SH-SY5Y (cell line): ENCODE measurements around the gene RC3H2.

Experiments
- GATA2 ChIP-seq: IDR thresholded peaks from 2 replicates; pipeline ENCODE4 v1.6.1; 2011; ENCODE audit warnings: mild to moderate bottlenecking, low read depth, low read length
- GATA3 ChIP-seq: IDR thresholded peaks from 2 replicates; pipeline ENCODE4 v1.6.1; 2011; ENCODE audit warnings: low read depth, mild to moderate bottlenecking, low read length, moderate library complexity

Gene RC3H2, protein sequence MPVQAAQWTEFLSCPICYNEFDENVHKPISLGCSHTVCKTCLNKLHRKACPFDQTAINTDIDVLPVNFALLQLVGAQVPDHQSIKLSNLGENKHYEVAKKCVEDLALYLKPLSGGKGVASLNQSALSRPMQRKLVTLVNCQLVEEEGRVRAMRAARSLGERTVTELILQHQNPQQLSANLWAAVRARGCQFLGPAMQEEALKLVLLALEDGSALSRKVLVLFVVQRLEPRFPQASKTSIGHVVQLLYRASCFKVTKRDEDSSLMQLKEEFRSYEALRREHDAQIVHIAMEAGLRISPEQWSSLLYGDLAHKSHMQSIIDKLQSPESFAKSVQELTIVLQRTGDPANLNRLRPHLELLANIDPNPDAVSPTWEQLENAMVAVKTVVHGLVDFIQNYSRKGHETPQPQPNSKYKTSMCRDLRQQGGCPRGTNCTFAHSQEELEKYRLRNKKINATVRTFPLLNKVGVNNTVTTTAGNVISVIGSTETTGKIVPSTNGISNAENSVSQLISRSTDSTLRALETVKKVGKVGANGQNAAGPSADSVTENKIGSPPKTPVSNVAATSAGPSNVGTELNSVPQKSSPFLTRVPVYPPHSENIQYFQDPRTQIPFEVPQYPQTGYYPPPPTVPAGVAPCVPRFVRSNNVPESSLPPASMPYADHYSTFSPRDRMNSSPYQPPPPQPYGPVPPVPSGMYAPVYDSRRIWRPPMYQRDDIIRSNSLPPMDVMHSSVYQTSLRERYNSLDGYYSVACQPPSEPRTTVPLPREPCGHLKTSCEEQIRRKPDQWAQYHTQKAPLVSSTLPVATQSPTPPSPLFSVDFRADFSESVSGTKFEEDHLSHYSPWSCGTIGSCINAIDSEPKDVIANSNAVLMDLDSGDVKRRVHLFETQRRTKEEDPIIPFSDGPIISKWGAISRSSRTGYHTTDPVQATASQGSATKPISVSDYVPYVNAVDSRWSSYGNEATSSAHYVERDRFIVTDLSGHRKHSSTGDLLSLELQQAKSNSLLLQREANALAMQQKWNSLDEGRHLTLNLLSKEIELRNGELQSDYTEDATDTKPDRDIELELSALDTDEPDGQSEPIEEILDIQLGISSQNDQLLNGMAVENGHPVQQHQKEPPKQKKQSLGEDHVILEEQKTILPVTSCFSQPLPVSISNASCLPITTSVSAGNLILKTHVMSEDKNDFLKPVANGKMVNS

DNA sequence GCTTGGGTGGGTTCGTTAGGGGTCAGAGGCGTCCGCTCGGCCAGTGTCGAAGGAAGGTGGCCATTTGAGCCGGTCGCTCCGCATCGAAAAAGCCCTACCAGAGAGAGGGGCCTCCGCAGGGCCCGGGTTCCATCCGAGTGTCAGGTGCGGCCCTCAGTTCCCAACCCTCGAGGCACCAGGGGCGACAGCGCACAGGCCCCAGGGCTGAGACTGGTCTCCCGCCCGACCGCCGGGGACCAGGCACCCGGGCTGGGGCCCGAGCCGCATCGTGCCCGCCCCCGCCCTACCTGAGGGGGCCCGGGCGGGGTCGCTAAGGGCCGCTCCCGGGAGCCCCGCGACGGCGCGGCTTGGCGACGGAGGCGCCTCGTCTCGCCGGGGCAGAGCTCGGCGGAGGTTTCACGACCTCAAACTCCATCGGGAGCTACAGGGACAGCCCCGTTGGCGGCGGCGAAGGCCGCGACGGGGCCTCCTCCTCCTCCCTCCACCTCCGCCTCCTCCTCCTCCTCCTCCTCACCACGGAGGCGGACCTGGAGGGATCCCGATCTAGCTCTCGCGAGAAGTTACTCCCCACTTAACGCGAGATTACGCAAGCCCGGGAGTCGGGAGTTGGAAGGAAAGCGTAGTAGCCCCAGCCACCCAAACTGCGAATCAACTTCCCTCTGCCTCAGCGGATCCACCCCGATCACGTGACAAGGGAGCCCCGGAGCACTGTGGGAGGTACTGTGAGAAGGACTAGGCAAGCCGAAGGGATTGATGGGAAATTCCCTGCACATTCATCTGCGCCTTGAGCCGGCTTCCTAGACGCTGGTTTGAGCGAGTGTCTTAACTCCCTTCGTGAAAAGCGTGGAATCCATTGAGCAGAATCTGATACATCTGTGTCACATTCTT, at the start of gene RC3H2:
Gene RC3H2 (minus strand): TSS at position 537 of the 888 bp plus-strand sequence. CDS start 7,850 bp downstream, outside the sequence.
- no peak for TF ChIP-seq GATA2
- no peak for TF ChIP-seq GATA3

DNA sequence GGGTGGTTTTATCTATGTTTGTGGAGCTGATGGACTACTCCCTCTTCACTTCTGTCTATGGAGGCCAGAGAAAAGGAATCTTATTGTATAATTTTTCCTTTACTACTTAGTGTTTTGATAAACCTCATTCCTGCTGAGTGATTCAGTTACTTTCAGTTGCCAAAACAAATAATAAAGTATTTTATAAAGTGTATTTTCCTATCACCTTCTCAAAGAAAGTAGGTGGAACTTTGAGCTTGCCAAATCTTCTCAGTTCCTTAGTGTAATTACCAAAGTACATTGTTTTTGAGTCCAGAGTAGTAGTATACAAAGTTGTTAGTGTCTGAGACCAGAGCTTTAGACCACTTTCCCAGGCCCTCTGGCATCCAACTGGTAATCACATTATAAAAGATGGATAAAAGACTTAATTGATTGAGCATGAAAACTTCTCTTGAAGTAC, 49.1 kb upstream of the RC3H2 start:
- TF ChIP-seq GATA2, result no peak
- no peak for TF ChIP-seq GATA3

DNA sequence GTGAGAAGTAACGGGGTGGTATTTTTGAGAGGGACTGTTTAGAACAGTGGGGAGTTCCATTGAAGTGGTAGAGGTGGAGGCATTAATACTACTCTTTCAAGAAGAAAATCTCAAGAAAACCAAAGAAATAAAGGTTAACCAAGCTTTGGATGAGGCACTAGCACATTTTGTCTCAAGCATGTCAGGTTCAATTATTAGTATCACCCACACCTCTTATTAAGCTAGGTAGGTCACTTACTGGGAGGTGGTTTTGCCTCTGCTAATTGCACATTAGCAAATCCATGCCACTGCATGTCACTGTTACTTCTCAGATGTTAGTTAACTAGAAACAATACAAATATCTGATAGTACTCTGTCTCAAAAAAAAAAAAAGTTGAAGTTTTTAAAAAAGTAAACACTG, 45.9 kb upstream of the RC3H2 start:
- no peak for TF ChIP-seq GATA2

DNA sequence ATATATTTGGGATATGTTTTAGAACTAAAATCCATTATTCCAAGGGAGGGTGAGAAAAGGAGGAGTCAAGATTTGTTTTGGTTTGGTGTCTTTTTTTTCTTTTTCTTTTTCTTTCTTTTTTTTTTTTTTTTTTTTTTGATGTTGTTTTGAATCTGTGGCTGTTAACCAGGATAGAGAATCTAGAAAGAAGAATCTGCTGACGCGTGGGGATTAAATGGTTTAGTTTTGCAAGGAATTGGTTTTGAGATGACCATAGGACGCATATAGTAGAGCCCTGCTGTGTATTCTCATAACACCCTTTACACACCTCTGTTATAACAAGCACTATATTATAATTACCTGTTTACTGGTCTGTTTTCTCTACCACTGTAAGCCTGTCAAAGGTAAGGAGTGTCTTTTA, 45.1 kb upstream of the RC3H2 start:
- TF ChIP-seq GATA2 (no peak), GATA3 (no peak)

DNA sequence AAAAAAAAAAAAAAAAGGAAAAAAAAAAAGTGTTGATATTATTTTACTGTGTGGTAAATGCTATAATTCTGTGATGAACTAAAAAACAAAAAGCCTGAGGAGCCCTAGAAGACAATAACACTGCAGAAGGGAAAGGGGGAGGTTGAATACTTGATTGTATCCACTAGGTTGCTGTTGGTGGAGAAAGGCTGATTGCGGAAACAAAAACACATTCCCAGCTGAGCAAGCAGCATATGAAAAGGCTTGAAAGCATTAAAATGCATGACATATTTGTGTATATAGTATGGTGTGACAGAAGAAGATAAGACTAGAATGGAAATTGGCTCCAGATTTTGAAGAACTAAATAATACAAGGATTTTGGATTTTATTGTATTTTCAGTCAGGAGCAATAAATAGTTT, 44.5 kb upstream of the RC3H2 start:
- TF ChIP-seq GATA3 (no peak), GATA2 (no peak)

DNA sequence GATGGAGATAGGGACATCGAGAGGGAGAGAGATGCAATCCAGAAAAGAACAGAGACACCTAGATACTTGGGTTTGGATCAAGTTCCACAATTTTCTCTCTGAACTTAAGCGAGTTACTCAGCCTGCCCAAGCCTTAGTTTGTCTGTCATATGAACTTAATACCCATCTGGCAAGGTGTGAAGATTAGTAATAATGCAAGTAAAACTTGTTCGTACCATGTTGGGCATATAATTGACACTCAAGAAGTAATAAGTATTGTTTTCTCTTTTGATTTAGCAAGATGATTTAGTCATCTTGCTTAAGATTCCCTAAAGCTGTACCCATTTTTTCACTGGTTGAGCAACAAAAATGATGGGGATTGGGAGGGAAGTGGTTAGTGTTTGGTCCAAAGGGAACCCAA, 43.2 kb upstream of the RC3H2 start:
- TF ChIP-seq GATA3, result no peak

DNA sequence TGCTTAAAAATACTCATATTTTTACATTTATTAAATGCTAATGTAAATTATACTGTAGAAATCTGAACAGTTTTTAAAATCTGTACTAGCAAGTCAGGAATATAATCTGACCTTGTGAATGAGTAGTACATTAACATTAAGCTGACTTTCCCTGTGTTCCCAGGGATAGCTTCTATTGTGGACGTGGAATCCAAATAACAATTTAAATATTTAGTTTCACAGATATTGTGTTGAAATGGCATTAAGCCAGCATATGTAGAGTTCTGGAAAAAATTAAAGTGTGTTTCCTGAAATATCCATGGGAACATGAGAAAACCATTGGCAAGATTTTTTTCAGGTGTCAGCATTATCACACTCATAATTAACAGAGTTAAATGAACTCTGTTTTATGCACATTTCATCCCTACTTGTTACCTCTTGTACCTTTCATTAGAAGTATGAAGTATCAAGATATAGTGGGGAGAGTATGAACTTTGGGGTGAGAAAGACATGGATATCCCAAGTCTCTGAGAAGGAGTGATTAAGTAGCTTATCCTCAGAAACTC, 41.4 kb upstream of the RC3H2 start:
- TF ChIP-seq GATA3 (no peak), GATA2 (no peak)

DNA sequence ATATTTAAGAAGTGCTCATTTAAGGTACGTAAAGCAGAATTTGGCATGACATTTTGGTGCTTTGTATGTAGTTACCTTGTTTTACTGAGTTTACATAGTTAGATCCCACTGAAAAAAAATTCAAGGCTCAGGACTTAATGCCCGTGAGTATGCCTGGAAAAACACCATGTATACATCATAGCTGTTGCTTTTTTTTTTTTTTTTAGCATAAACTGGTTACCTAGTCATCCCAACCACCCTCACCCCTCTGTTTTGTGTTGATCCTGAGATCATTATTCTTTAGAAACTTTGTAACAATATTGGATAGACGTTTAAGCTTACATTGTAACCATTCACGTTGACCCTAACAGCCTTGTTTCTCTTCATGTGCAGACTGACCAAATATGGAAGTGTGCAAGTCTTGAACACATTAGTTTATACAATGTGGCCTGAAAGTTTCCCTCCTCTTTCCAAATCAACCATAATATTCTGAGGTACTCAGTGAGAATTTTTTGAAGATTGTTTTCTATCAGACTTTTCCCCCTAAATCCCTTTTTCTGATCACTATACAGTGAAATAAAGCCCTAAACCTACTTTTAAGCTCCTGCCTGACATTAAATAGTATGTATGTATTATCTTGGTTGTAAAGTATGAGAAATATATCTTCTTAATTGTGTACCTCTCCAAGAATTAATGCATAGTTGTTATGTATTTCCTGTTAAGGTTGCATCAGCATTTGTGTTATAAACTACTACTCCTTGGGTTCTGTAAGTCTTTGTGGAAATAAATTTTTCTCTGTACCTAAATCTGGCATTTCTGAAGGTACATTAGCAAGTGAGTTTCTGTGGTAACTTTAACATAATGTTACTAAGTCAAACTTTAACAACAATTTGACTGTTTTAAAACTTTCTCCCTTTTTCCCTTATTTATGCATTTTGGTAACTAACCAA, 40.1 kb upstream of the RC3H2 start:
- no peak for TF ChIP-seq GATA2
- no peak for TF ChIP-seq GATA3

DNA sequence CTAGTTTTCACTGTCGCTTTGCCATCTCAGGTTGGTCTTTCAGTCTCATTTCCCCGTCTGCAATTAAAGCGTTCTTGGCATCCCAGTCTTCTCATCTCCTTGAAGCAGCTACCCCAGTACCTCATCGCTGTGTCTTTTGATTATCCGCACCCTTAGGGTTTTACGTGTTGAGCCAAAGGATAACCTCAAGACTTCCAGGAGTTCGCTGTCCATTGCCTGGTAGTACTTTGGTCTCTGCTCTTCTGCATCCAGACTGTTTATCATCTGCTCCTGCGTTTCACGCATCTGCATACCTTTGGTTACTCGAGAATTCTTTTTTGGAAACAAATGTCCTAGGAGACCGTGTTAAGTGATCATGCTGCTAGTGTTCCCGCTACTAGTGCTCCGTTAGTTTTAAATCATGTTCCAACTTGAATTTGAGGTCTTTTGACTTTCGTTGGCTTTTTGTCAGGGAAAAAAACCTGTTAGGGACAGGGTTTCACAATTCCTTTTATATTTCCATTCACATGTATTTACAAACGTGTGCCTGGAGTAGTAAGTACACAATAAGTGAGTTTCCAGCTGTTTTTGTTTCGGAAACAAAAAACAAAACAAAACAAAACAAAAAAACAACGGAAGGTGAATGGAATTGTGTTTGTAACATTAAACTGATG, 36.5 kb upstream of the RC3H2 start:
- TF ChIP-seq GATA3 (no peak), GATA2 (no peak)

DNA sequence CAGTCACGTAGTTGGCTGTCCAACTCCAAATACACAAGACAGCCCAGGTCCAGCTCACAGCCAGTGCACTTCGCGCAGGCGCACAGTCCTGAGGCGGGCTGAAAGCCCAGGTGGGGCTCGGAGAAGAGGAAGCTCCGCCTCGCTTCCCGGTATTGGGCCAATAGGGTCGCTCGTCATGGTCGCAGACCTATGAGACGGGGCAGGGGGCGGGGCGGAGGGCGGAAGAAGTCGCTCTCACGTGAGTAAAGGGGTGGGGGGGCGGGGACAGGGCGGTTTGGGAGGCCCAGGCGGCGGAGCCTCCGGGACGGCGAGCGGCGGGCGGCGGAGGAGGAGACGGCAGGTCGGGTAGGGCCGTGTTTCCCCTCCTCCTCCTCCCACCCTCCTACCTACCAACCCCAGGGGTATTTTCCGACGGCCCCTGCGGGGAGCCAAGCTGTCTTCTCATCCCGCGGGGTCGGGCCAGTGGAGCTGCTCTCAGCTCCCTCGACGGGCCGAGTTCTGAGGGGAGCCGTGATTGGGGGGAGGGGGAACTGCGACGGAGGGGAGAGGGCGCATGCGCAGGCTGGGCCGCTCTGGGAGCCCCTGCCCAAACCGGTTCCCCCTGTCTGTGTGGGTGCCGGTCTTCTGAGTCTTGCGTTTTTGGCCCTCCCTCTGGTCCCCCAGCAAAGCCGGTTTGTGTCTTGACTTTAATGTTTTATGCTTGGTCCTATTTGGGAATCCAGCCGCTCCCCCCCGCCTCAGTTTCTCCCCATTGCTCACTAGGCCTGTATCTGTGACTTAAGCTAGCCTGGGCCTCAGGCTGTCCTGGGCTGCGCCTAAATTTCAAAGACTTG, 35.8 kb upstream of the RC3H2 start, which contains the start of gene RABGAP1:
Gene RABGAP1 (plus strand): TSS at position 272 of the 833 bp plus-strand sequence. CDS start 16,040 bp downstream, outside the sequence.
- TF ChIP-seq GATA2 (no peak), GATA3 (no peak)

DNA sequence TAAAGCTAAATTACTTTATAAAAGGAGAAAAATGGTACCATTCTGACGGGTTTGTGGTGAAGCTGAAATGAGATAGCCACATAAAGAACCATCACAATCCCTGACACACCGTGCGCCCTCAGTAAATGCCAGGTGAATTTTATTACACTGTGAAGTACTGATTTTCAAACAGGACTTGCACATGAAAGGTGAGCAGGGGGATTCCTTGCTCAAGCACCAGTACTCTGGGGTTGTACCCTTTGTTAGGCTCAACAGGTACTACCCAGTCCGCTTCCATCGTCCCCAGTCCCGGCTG, 35.2 kb upstream of the RC3H2 start:
- TF ChIP-seq GATA3, result no peak

DNA sequence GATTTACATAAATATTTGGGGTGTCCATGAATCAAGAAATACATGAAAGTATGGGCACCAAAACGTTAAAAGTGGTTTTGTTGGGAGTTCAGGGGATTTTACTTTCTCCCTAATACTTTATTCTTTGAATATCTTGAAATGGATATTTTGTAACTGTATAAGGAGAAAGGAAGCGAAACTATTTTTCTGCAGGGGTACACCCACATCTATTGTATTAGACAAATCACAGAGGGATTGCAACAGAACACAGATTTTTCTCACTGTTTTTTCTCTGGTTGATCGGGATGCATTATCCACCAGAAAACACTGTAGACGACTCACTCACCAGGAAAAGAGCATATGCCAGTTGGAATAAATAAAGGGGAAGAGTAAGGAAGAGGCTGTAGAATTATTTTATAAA, 34.4 kb upstream of the RC3H2 start:
- TF ChIP-seq GATA2 (no peak), GATA3 (no peak)
